Type B pancreatic cell (in vitro differentiated cells): ENCODE data around the gene CABP1. TPM values are rescaled to one million over a fixed set of nuclear protein-coding genes. Genes with fewer than 3 reads are reported as not detected.

Experiments used
- DNase-seq: peaks from one replicate; pipeline ENCODE4 v3.0.0; 2021; ENCODE audit warnings: mixed read lengths; ENCODE audit not compliant: unreplicated experiment; ENCODE audit errors: extremely low spot score
- H3K27ac Mint-ChIP-seq: 2 replicates; pipeline ENCODE4 v1.8.0; 2021; ENCODE audit warnings: mild to moderate bottlenecking, mixed read lengths
- H3K27me3 Mint-ChIP-seq: 2 replicates; pipeline ENCODE4 v1.8.0; 2021; ENCODE audit warnings: mixed read lengths
- H3K36me3 Mint-ChIP-seq: 2 replicates; pipeline ENCODE4 v1.8.0; 2021; ENCODE audit warnings: mixed read lengths
- H3K4me1 Mint-ChIP-seq: one replicate; pipeline ENCODE4 v1.8.0; 2021; ENCODE audit warnings: mixed read lengths; ENCODE audit not compliant: unreplicated experiment
- H3K4me3 Mint-ChIP-seq: 2 replicates; pipeline ENCODE4 v1.8.0; 2021; ENCODE audit warnings: mild to moderate bottlenecking, mixed read lengths
- H3K9me3 Mint-ChIP-seq: 2 replicates; pipeline ENCODE4 v1.8.0; 2021; ENCODE audit warnings: mixed read lengths
- total RNA-seq: library from RNA; stranded (reverse); gene quantifications from 2 replicates; pipeline ENCODE4 v1.2.1, GENCODE V29; 2021; ENCODE audit warnings: low replicate concordance
- TF ChIP-seq, protein P1 (sequence below): fragments of 200-600 bp; sonication (generic); conservative IDR thresholded peaks from 2 replicates; pipeline ENCODE4 v1.5.0; 2021; ENCODE audit warnings: antibody characterized with exemption, mild to moderate bottlenecking

Gene CABP1
- total RNA-seq, 1 donor from 2014 or later: 0.56 TPM

DNA sequence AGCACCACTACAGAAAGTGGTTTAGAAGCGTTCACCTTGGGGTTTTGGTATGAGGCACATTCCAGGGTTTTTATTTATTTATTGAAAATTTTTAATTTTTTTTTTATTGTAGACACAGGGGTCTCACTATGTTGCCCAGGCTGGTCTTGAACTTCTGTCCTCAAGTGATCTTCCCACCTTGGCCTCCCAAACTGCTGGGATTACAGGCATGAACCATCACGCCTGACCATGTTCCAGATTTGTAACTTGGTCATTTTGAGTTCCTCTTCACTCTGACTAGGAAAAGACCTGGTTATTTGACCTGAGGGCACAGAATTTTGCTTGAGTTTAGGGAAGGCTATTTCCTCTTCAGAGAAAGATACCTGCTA lies 49.6 kb downstream of the CABP1 start:
- H3K9me3 Mint-ChIP-seq: no peaks in the 10 kb centered on the region
- peak overlapping the region; percentile 91 for H3K4me3 Mint-ChIP-seq
- TF ChIP-seq, protein P1, sequence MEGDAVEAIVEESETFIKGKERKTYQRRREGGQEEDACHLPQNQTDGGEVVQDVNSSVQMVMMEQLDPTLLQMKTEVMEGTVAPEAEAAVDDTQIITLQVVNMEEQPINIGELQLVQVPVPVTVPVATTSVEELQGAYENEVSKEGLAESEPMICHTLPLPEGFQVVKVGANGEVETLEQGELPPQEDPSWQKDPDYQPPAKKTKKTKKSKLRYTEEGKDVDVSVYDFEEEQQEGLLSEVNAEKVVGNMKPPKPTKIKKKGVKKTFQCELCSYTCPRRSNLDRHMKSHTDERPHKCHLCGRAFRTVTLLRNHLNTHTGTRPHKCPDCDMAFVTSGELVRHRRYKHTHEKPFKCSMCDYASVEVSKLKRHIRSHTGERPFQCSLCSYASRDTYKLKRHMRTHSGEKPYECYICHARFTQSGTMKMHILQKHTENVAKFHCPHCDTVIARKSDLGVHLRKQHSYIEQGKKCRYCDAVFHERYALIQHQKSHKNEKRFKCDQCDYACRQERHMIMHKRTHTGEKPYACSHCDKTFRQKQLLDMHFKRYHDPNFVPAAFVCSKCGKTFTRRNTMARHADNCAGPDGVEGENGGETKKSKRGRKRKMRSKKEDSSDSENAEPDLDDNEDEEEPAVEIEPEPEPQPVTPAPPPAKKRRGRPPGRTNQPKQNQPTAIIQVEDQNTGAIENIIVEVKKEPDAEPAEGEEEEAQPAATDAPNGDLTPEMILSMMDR: peak; percentile 7
- peaks cover 12% of the 10 kb centered on the region for H3K36me3 Mint-ChIP-seq
- H3K27ac Mint-ChIP-seq: peak overlapping the region; percentile 73
- DNase-seq: no peak
- H3K27me3 Mint-ChIP-seq: no peaks in the 10 kb centered on the region
- peaks cover 54% of the 10 kb centered on the region for H3K4me1 Mint-ChIP-seq

DNA sequence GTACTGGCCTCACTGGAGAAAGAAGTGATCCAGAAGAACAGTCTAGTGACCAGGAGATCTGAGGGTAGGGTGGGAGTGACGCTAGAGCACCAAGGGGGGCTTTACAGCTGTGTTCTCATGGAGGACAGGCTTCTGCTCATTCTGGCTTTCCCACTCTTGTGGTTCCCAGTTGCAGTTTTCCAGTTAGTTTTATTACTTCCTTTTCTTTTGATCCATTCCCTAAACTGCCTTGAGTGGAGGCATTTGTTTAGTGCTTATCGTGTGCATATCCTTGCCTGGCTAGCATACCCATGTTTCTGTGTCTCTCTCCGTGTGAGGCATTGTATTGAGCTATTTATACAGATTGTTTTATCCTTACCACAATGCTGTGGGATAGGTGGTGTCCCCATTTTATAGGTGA lies 50.6 kb downstream of the CABP1 start:
- H3K36me3 Mint-ChIP-seq: peaks cover 19% of the 10 kb centered on the region
- DNase-seq: no peak
- H3K4me1 Mint-ChIP-seq: peaks cover 54% of the 10 kb centered on the region
- no peak overlapping the region for H3K27ac Mint-ChIP-seq
- H3K4me3 Mint-ChIP-seq: peak overlapping the region; percentile 12
- TF ChIP-seq, protein P1: no peak
- H3K9me3 Mint-ChIP-seq: no peaks in the 10 kb centered on the region
- no peaks in the 10 kb centered on the region for H3K27me3 Mint-ChIP-seq

DNA sequence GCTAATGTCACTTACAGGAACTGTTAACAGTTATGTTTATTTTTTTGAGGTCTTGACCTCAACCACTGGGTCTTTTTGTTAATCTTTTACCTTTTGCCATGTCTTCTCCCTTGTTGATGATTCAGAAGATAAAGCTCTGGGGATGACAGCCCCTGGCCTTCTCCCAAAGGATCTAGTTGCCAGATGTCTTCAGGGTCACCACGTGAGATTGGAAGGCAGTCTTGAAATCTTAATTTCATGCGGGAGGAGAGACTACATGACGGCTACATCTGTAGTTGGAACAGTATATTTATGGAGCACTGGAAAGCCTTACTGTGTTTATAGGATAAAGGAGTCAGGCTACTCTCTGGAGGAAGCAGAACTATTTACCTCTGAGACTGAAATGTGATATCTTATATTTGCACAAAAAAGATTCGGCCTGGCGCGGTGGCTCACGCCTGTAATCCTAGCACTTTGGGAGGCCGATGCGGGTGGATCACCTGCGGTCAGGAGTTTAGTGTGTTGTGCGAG lies 52.2 kb downstream of the CABP1 start:
- TF ChIP-seq, protein P1: no peak
- peak overlapping the region; percentile 9 for H3K4me3 Mint-ChIP-seq
- peaks cover 54% of the 10 kb centered on the region for H3K4me1 Mint-ChIP-seq
- H3K36me3 Mint-ChIP-seq: peaks cover 26% of the 10 kb centered on the region
- no peaks in the 10 kb centered on the region for H3K27me3 Mint-ChIP-seq
- peak overlapping the region; percentile 19 for H3K27ac Mint-ChIP-seq
- H3K9me3 Mint-ChIP-seq: no peaks in the 10 kb centered on the region
- no peak for DNase-seq

DNA sequence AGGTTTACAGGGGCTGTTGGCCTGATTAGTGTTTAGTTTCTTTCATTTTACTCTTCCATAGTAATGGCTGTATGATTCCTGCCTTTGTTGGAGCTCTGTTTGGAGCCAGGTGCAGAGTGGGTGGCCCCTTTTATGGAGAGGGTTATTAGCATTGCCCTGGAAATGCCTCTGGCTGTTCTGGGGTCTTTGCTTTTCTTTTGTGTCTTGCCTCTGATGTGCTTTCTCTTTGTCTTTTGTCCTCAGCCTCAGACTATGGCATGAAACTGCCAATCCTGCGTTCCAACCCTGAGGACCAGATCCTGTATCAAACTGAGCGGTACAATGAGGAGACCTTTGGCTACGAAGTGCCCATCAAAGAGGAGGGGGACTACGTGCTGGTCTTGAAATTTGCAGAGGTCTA lies 53.4 kb downstream of the CABP1 start:
- TF ChIP-seq, protein P1: no peak
- no peaks in the 10 kb centered on the region for H3K9me3 Mint-ChIP-seq
- H3K27ac Mint-ChIP-seq: peak overlapping the region; percentile 6
- H3K27me3 Mint-ChIP-seq: no peaks in the 10 kb centered on the region
- H3K4me1 Mint-ChIP-seq: peaks cover 47% of the 10 kb centered on the region
- no peak for DNase-seq
- H3K36me3 Mint-ChIP-seq: peaks cover 26% of the 10 kb centered on the region
- no peak overlapping the region for H3K4me3 Mint-ChIP-seq

DNA sequence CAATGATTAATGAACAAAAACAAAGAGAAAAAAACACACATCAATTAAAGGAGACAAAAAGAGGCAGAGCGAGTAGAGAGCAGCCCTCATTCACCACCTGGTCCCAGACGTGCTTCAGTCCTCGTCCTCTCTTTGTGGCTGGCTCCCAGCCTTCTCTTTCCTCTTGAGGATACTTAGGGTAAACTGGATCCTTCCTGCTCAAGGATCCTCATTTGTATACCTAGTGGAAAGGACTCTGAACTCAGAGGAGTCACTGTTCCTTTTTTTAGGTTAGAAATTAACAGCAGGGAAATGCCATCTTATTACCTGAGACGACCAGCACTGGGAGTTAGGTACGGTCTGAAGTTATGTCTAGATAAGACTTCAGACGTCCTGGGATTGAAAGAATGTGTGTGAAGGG lies 56.2 kb downstream of the CABP1 start:
- H3K9me3 Mint-ChIP-seq: no peaks in the 10 kb centered on the region
- H3K4me3 Mint-ChIP-seq: no peak overlapping the region
- no peaks in the 10 kb centered on the region for H3K27me3 Mint-ChIP-seq
- DNase-seq: no peak
- H3K27ac Mint-ChIP-seq: peak overlapping the region; percentile 55
- TF ChIP-seq, protein P1: no peak
- peaks cover 32% of the 10 kb centered on the region for H3K36me3 Mint-ChIP-seq
- peaks cover 21% of the 10 kb centered on the region for H3K4me1 Mint-ChIP-seq

DNA sequence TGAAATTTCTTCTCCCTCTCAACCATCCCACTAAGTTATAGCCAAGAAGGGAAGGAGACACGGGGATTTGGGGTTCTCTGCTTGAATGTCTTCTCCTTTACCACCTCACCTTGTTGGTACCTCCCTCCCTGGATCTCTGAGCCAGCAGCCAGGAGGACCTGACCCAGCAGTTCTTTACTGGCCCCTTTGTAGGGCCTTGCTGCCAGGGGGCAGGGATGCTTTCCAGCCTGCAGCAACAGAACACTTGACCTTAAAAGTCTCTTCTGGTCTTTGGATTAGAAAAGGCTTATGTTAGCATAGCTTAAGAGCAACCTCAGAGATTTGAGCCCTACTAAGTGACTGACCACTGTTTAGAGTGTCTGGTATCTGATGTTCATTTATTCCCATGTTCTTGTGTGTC lies 56.9 kb downstream of the CABP1 start:
- Mint-ChIP-seq H3K36me3 (peaks cover 36% of the 10 kb centered on the region), H3K4me1 (peaks cover 13% of the 10 kb centered on the region), H3K27me3 (no peaks in the 10 kb centered on the region), H3K4me3 (no peak overlapping the region), H3K27ac (no peak overlapping the region), H3K9me3 (no peaks in the 10 kb centered on the region)
- TF ChIP-seq, protein P1: no peak
- DNase-seq: no peak
